ENCODE results near the gene AP2A1.

- no peak for TF ChIP-seq CTCF (conservative IDR thresholded peaks at IDR 0.05)
- TF ChIP-seq ZFX (IDR thresholded peaks at IDR 0.05), result no peak
These were observed 39.8 kb downstream of the AP2A1 start for GRCh38 chr19:49806620-49806959.
